ENCODE measurements around the gene TAB2. TPM values are rescaled to one million over a fixed set of nuclear protein-coding genes. Genes with fewer than 3 reads are reported as not detected.

TAB2 gene
- total and polyA plus RNA-seq, 7 donors = 35.9 to 86.0 (median 56.5) TPM

- ATAC-seq (no peak), DNase-seq (no peak)
- peaks cover 87% of the 10 kb centered on the region for H3K4me1 ChIP-seq
These were observed 15.2 kb downstream of the TAB2 start for GRCh38 chr6:149332602-149333265.

GRCh38 chr6:149333266-149333620 is 15.7 kb downstream of the TAB2 start:
- H3K4me3 ChIP-seq = no peak overlapping the region
- intact Hi-C loops (cut with DNase I) = no loop called here
- peaks cover 87% of the 10 kb centered on the region for H3K4me1 ChIP-seq
- H3K27me3 ChIP-seq (ENCODE audit: insufficient read depth in 3 of 3, low read length in 2 of 3) = no peaks in the 10 kb centered on the region
- WGBS, 3 donors = 72 to 85% (median 83%) methylated on average over 4 of the region's 4 CpGs
- ATAC-seq (no peak), DNase-seq (no peak)
- no peaks in the 10 kb centered on the region for H3K36me3 ChIP-seq (ENCODE audit: insufficient read depth in 1 of 2, low read depth in 1 of 2)
- no peak overlapping the region for H3K27ac ChIP-seq
- no peak for TF ChIP-seq CTCF (IDR thresholded peaks at IDR 0.05)
- no peaks in the 10 kb centered on the region for H3K9me3 ChIP-seq

More at GRCh38 chr6:149332602-149333265, 15.2 kb downstream of the TAB2 start:
- WGBS, 3 donors = 86 to 91% (median 89%) methylated on average over 5 of the region's 5 CpGs
- Histone ChIP-seq H3K27ac (peak overlapping the region; percentile 31), H3K9me3 (no peaks in the 10 kb centered on the region), H3K4me3 (no peak overlapping the region), H3K27me3 (ENCODE audit: insufficient read depth in 3 of 3, low read length in 2 of 3) (no peaks in the 10 kb centered on the region), H3K36me3 (ENCODE audit: insufficient read depth in 1 of 2, low read depth in 1 of 2) (no peaks in the 10 kb centered on the region)
- TF ChIP-seq CTCF (IDR thresholded peaks at IDR 0.05) = no peak
- intact Hi-C loops (cut with DNase I) = no loop called here

DNA sequence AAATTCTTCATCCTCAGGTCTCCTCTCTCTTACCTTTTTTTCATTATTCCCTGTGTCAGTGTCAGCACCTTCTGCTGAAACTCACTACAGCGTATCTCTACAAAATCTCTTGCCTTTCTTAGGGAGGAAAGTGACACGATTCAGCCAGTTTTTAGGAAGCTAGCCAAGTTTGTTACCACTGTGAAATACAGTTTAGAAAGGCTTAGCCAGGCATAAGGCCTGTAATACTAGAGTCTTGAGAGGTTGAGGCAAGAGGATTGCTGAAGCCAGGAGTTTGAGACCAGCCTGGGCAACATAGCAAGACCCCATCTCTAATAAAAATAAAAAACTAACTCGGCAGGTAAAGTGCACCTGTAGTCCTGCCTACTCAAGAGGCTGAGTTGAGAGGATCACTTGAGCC is 16.7 kb downstream of the TAB2 start:
- peaks cover 88% of the 10 kb centered on the region for H3K4me1 ChIP-seq
- WGBS, 3 donors = 59 to 61% (median 59%) methylated on average over 3 of the region's 3 CpGs

GRCh38 chr6:149334682-149335160 is 17.2 kb downstream of the TAB2 start:
- intact Hi-C loops (cut with DNase I) = no loop called here

More for the DNA sequence above, 16.7 kb downstream of the TAB2 start:
- no peak overlapping the region for H3K4me3 ChIP-seq
- no peaks in the 10 kb centered on the region for H3K27me3 ChIP-seq (ENCODE audit: insufficient read depth in 3 of 3, low read length in 2 of 3)
- TF ChIP-seq CTCF (IDR thresholded peaks at IDR 0.05) = no peak
- no peaks in the 10 kb centered on the region for H3K36me3 ChIP-seq (ENCODE audit: insufficient read depth in 1 of 2, low read depth in 1 of 2)
- H3K9me3 ChIP-seq = no peaks in the 10 kb centered on the region
- intact Hi-C loops (cut with DNase I) = no loop called here
- ATAC-seq (no peak), DNase-seq (no peak)
- H3K27ac ChIP-seq = peak overlapping the region; percentile 78

More at GRCh38 chr6:149334682-149335160, 17.2 kb downstream of the TAB2 start:
- Histone ChIP-seq H3K36me3 (ENCODE audit: insufficient read depth in 1 of 2, low read depth in 1 of 2) (no peaks in the 10 kb centered on the region), H3K4me3 (no peak overlapping the region), H3K27ac (peak overlapping the region; percentile 78), H3K9me3 (no peaks in the 10 kb centered on the region), H3K4me1 (peaks cover 86% of the 10 kb centered on the region), H3K27me3 (ENCODE audit: insufficient read depth in 3 of 3, low read length in 2 of 3) (no peaks in the 10 kb centered on the region)
- WGBS, 3 donors = 29 to 59% (median 39%) methylated on average over 2 of the region's 2 CpGs
- no peak for TF ChIP-seq CTCF (IDR thresholded peaks at IDR 0.05)
- DNase-seq (peak in 1 of 2 donors; percentile 28), ATAC-seq (peak; percentile 29 to 69 (median 56))
